K562 (cell line): Measurements from ENCODE around the gene MFNG. TPM values are rescaled to one million over a fixed set of nuclear protein-coding genes. Genes with fewer than 3 reads are reported as not detected.

ENCODE experiments used
- ATAC-seq: fragments of 200-7000 bp; cut with Tn5 transposase; 3 replicates; pipeline ENCODE4 v1.9.1; 2020; ENCODE audit warnings: moderate library complexity
- BruUV-seq: library from RNA; stranded (reverse); fragments of 400-500 nt; replicated peaks from 2 replicates; lab custom pipeline; 2021; lab: Mats Ljungman, UMichigan
- CTCF ChIA-PET: fragments of 300-600 bp; formaldehyde crosslinking; extraction: SDS; loops from one replicate; lab custom pipeline; 2021; ENCODE audit warnings: low intra/inter-chr PET ratio; lab: Yijun Ruan, JAX
- POLR2A ChIA-PET: fragments of 300-600, 350-650 bp; sonication (Branson Sonifier 250); formaldehyde crosslinking; extraction: SDS; loops from one replicate; lab custom pipeline; 2021; ENCODE audit warnings: antibody characterized with exemption, inconsistent platforms; lab: Yijun Ruan, JAX
- DNase-seq, 4 experiments: peaks; one replicate each; pipeline versions ENCODE4 v3.0.0 to v3.0.0-alpha.2; 2011 to 2018; ENCODE audit warnings: low spot score in 3 of 4, mixed read lengths in 3 of 4; ENCODE audit errors: extremely low read depth in 1 of 4
- FAIRE-seq: peaks from 2 replicates; lab custom pipeline; 2011; peaks lifted over from hg19 to GRCh38; lab: Jason Lieb, UNC
- H2AFZ ChIP-seq: 2 replicates; pipeline ENCODE4 v1.6.0; 2011; ENCODE audit warnings: low read depth, low read length, control low read depth, inconsistent platforms
- H3K27ac ChIP-seq: fragments of 200-600 bp; 3 replicates; pipeline ENCODE4 v1.8.0; 2011; ENCODE audit warnings: low read depth, mild to moderate bottlenecking, control low read depth, inconsistent platforms, low read length, moderate library complexity, mixed read lengths; ENCODE audit errors: extremely low read depth
- H3K27me3 ChIP-seq, 2 experiments: fragments of 300-600 bp in 1 of 2; 2 replicates in 1 of 2; 3 replicates in 1 of 2; pipeline versions ENCODE4 v1.6.0 to v1.8.0; 2011; ENCODE audit warnings: inconsistent platforms in 2 of 2, low read length in 2 of 2, mild to moderate bottlenecking in 1 of 2, mixed read lengths in 1 of 2, moderate library complexity in 1 of 2; ENCODE audit not compliant: control insufficient read depth in 2 of 2, insufficient read depth in 2 of 2
- H3K36me3 ChIP-seq: fragments of 300-600 bp; 3 replicates; pipeline ENCODE4 v1.8.0; 2011; ENCODE audit warnings: mild to moderate bottlenecking, low read length, inconsistent platforms; ENCODE audit not compliant: control insufficient read depth, insufficient read depth
- H3K4me1 ChIP-seq, 2 experiments: fragments of 200-600 bp in 1 of 2; replicated peaks in 1 of 2; 2 replicates in 1 of 2; 3 replicates in 1 of 2; pipeline versions ENCODE4 v1.5.1 to v1.8.0; 2011; ENCODE audit warnings: inconsistent platforms in 2 of 2, low read length in 2 of 2, mild to moderate bottlenecking in 1 of 2, mixed read lengths in 1 of 2, moderate library complexity in 1 of 2; ENCODE audit not compliant: control insufficient read depth in 2 of 2, insufficient read depth in 2 of 2
- H3K4me2 ChIP-seq: 2 replicates; pipeline ENCODE4 v1.6.1; 2011; ENCODE audit warnings: low read length, control low read depth, inconsistent platforms, mixed read lengths; ENCODE audit not compliant: insufficient read depth
- H3K4me3 ChIP-seq: fragments of 200-600 bp; sonication (generic), shearing (Covaris generic); 2 replicates; pipeline ENCODE4 v1.5.1; 2016; ENCODE audit warnings: control low read depth, inconsistent platforms
- H3K79me2 ChIP-seq: fragments of 200-600 bp; 3 replicates; pipeline ENCODE4 v1.8.0; 2011; ENCODE audit warnings: low read length, inconsistent platforms; ENCODE audit not compliant: control insufficient read depth, insufficient read depth
- H3K9ac ChIP-seq, 2 experiments: 2 replicates each; pipeline versions ENCODE4 v1.6.0 to v1.6.1; 2011; ENCODE audit warnings: low read depth in 2 of 2, low read length in 2 of 2, control low read depth in 1 of 2, inconsistent platforms in 1 of 2, mild to moderate bottlenecking in 1 of 2, mixed read lengths in 1 of 2; ENCODE audit not compliant: insufficient read depth in 1 of 2
- H3K9me1 ChIP-seq: one replicate; pipeline ENCODE4 v1.6.0; 2011; ENCODE audit warnings: inconsistent platforms, mild to moderate bottlenecking, low read length, moderate library complexity; ENCODE audit not compliant: control insufficient read depth, insufficient read depth
- H3K9me3 ChIP-seq: replicated peaks from 2 replicates; pipeline ENCODE4 v1.5.1; 2011; ENCODE audit warnings: low read depth, low read length, inconsistent platforms; ENCODE audit not compliant: control insufficient read depth, insufficient read depth
- H4K20me1 ChIP-seq: replicated peaks from 2 replicates; pipeline ENCODE4 v1.6.1; 2011; ENCODE audit warnings: low read length, inconsistent platforms, mixed read lengths; ENCODE audit not compliant: control insufficient read depth, insufficient read depth
- ATF2 ChIP-seq: sonication (generic); formaldehyde crosslinking; IDR thresholded peaks from 2 replicates; pipeline ENCODE4 v1.8.1; 2022; ENCODE audit warnings: missing genetic modification reagents
- KDM1A ChIP-seq, 2 experiments: fragments of 450-650 bp; IDR thresholded peaks; 2 replicates each; pipeline ENCODE4 v1.6.1; 2016; ENCODE audit warnings: mild to moderate bottlenecking in 2 of 2
- POLR2B ChIP-seq: fragments of 450-650 bp; IDR thresholded peaks from 2 replicates; pipeline ENCODE4 v1.6.1; 2018; ENCODE audit warnings: low read depth; ENCODE audit not compliant: partially characterized antibody
- SPI1 ChIP-seq: IDR thresholded peaks from 2 replicates; pipeline ENCODE4 v1.6.1; 2011; ENCODE audit warnings: low read depth, low read length, control low read depth, borderline replicate concordance
- ZFP36 ChIP-seq: fragments of 150-350 bp; IDR thresholded peaks from 2 replicates; pipeline ENCODE4 v1.6.1; 2018; ENCODE audit warnings: low read length, low read depth; ENCODE audit not compliant: partially characterized antibody
- ZNF589 ChIP-seq: fragments of 200-800 bp; sonication (Bioruptor generic); IDR thresholded peaks from 2 replicates; pipeline ENCODE4 v1.6.1; 2016; ENCODE audit warnings: low read depth, missing genetic modification characterization, missing compliant biosample characterization
- ZNF76 ChIP-seq: fragments of 250-450 bp; sonication (Bioruptor Pico); IDR thresholded peaks from 2 replicates; pipeline ENCODE4 v1.4.0; 2020; ENCODE audit warnings: mild to moderate bottlenecking, moderate library complexity, borderline replicate concordance
- WGBS: fragments of 100-300 bp; shearing (Covaris generic); methylation state at CpG from one replicate; pipeline ENCODE4 v1.1.6; 2016; ENCODE audit warnings: low coverage, mixed read lengths; ENCODE audit not compliant: insufficient coverage; ENCODE audit errors: missing lambda C conversion rate; 5-methylcytosine and 5-hydroxymethylcytosine counted together
- in situ Hi-C: fragments of 300-500 bp; cut with MboI; formaldehyde crosslinking; loops from 4 replicates; pipeline ENCODE4 v1.15.0; 2018; ENCODE audit warnings: inconsistent platforms, mixed read lengths
- intact Hi-C: fragments of 100-400 bp; cut with micrococcal nuclease; formaldehyde crosslinking; loops from 2 replicates; pipeline ENCODE4 v1.14.2; 2022
- polyA plus RNA-seq, 8 experiments: library from polyadenylated mRNA; depleted of rRNA in 4 of 8; stranded (reverse) in 5 of 8; unstranded in 3 of 8; fragments of >200 nt; fragmentation: Nextera tagmentation in 2 of 8; fragmentation: Illumina TruSeq in 1 of 8; extraction: Ambion mirVana in 2 of 8; extraction: Trizol in 1 of 8; gene quantifications; 2 replicates each; pipeline versions ENCODE4 v1.2.1 to v1.2.3, GENCODE V29; 2011 to 2014; ENCODE audit warnings: inconsistent platforms in 1 of 8, missing spikeins in 1 of 8
- total RNA-seq, 7 experiments: library from RNA; depleted of rRNA in 6 of 7; stranded (reverse); fragments of >200 nt in 6 of 7; fragmentation: Illumina TruSeq in 2 of 7; extraction: Trizol in 2 of 7; gene quantifications; 2 replicates each; pipeline versions ENCODE4 v1.2.1 to v1.2.3, GENCODE V29; 2011 to 2021; ENCODE audit warnings: low replicate concordance in 1 of 7

MFNG gene
- total and polyA plus RNA-seq, 9 of the 15 experiments (the other 6 are each of a cell fraction or from before 2014, with no cell fraction given), result 0.13 to 0.73 (median 0.38) TPM; not detected in 4

GRCh38 chr22:37505989-37506388 is 19.8 kb upstream of the MFNG start (continued):
- TF ChIP-seq ATF2 (CRISPR knock-in tag) (no peak), ZNF76 (CRISPR knock-in tag) (no peak), POLR2B (no peak), KDM1A (IDR thresholded peaks at IDR 0.05) (no peak), SPI1 (no peak)

- intact Hi-C loops, result no loop called here
- Histone ChIP-seq H2AFZ (no peak overlapping the region), H3K27me3 (no peaks in the 10 kb centered on the region), H3K4me3 (no peak overlapping the region), H3K9me3 (no peaks in the 10 kb centered on the region), H3K79me2 (no peaks in the 10 kb centered on the region), H3K9ac (no peak overlapping the region), H4K20me1 (no peaks in the 10 kb centered on the region), H3K9me1 (no peaks in the 10 kb centered on the region), H3K36me3 (peaks cover 5% of the 10 kb centered on the region; the same call in 1 of the 3 replicates), H3K27ac (no peak overlapping the region), H3K4me1 (peaks cover 22 to 52% of the 10 kb centered on the region in 2 experiments), H3K4me2 (no peak overlapping the region)
- DNase-seq, result no peak
- WGBS, result 86% methylated on average over 1 of the region's 4 CpGs
- CTCF ChIA-PET, result no interaction called here
- in situ Hi-C loops, result no loop called here
- FAIRE-seq, result no peak
- TF ChIP-seq ZFP36 (peak; percentile 51), ZNF589 (CRISPR knock-in tag) (no peak)
- POLR2A ChIA-PET, result interaction anchor here (0.5 to 1.5 kb wide), 2 partner anchors 11 to 159 kb away, joined by 3 to 4 read pairs; no protein-coding TSS in a partner anchor
- no peak for ATAC-seq
- BruUV-seq, result no TSS peak
Measured at GRCh38 chr22:37505565-37505964, 19.4 kb upstream of the MFNG start.
